Neuronal stem cell (in vitro differentiated cells): ENCODE results near the gene FGF3.
A peak's percentile ranks its signal among the peaks of the same experiment; 100 is the strongest.

Experiments
- DNase-seq: peaks from one replicate; pipeline ENCODE4 v3.0.0-alpha.2; 2013; ENCODE audit warnings: low spot score
- H2AFZ ChIP-seq: one replicate; pipeline ENCODE4 v1.6.1; 2013; ENCODE audit warnings: mild to moderate bottlenecking, low read length, inconsistent platforms
- H2AK5ac ChIP-seq: 2 replicates; pipeline ENCODE4 v1.6.1; 2013; ENCODE audit warnings: low read depth, mild to moderate bottlenecking, inconsistent platforms, low read length, moderate library complexity, mixed read lengths
- H2BK120ac ChIP-seq: 2 replicates; pipeline ENCODE4 v1.6.1; 2013; ENCODE audit warnings: low read depth, mild to moderate bottlenecking, inconsistent platforms, low read length, moderate library complexity, mixed read lengths
- H2BK12ac ChIP-seq: one replicate; pipeline ENCODE4 v1.6.1; 2013; ENCODE audit warnings: low read length, inconsistent platforms
- H2BK15ac ChIP-seq: 2 replicates; pipeline ENCODE4 v1.6.1; 2013; ENCODE audit warnings: mild to moderate bottlenecking, low read length, inconsistent platforms, mixed read lengths
- H2BK5ac ChIP-seq: one replicate; pipeline ENCODE4 v1.6.1; 2013; ENCODE audit warnings: inconsistent platforms, mild to moderate bottlenecking, low read length, moderate library complexity
- H3K14ac ChIP-seq: one replicate; pipeline ENCODE4 v1.6.1; 2013; ENCODE audit warnings: low read length, inconsistent platforms
- H3K18ac ChIP-seq: 2 replicates; pipeline ENCODE4 v1.6.1; 2013; ENCODE audit warnings: low read length, inconsistent platforms
- H3K23ac ChIP-seq: 2 replicates; pipeline ENCODE4 v1.6.1; 2013; ENCODE audit warnings: low read depth, mild to moderate bottlenecking, mixed read lengths, low read length, inconsistent platforms; ENCODE audit not compliant: poor library complexity
- H3K27ac ChIP-seq: replicated peaks from 3 replicates; pipeline ENCODE4 v1.5.1; 2013; ENCODE audit warnings: low read length, inconsistent platforms
- H3K27me3 ChIP-seq, 3 experiments: 2 replicates each; pipeline ENCODE4 v1.6.1; 2013; ENCODE audit warnings: low read length in 3 of 3, mild to moderate bottlenecking in 2 of 3, inconsistent platforms in 1 of 3, low read depth in 1 of 3, mixed read lengths in 1 of 3, moderate library complexity in 1 of 3; ENCODE audit not compliant: control insufficient read depth in 3 of 3, insufficient read depth in 3 of 3
- H3K36me3 ChIP-seq, 2 donors: replicated peaks in 1 of 2; 2 replicates each; pipeline ENCODE4 v1.6.1; 2013; ENCODE audit warnings: low read length in 2 of 2; ENCODE audit not compliant: control insufficient read depth in 2 of 2, insufficient read depth in 2 of 2
- H3K4ac ChIP-seq: 2 replicates; pipeline ENCODE4 v1.6.1; 2013; ENCODE audit warnings: inconsistent platforms, mild to moderate bottlenecking, low read length, moderate library complexity
- H3K4me1 ChIP-seq, 2 donors: 1 replicate in 1 of 2; 2 replicates in 1 of 2; pipeline ENCODE4 v1.6.1; 2013; ENCODE audit warnings: low read length in 2 of 2, low read depth in 1 of 2; ENCODE audit not compliant: control insufficient read depth in 2 of 2, insufficient read depth in 1 of 2
- H3K4me2 ChIP-seq: one replicate; pipeline ENCODE4 v1.6.1; 2013; ENCODE audit warnings: mild to moderate bottlenecking, low read length, inconsistent platforms; ENCODE audit not compliant: insufficient read depth, poor library complexity, severe bottlenecking
- H3K4me3 ChIP-seq, 2 donors: 2 replicates each; pipeline ENCODE4 v1.5.1; 2013; ENCODE audit warnings: low read length in 2 of 2, mild to moderate bottlenecking in 2 of 2, inconsistent platforms in 1 of 2, moderate library complexity in 1 of 2
- H3K79me1 ChIP-seq: one replicate; pipeline ENCODE4 v1.6.1; 2013; ENCODE audit warnings: low read depth, mild to moderate bottlenecking, inconsistent platforms, low read length, moderate library complexity
- H3K9ac ChIP-seq: one replicate; pipeline ENCODE4 v1.6.1; 2013; ENCODE audit warnings: mild to moderate bottlenecking, low read depth, low read length, inconsistent platforms; ENCODE audit not compliant: poor library complexity
- H3K9me3 ChIP-seq, 2 donors: replicated peaks in 1 of 2; 2 replicates each; pipeline versions ENCODE3 to v1.6.1; 2013; ENCODE audit warnings: low read length in 2 of 2, mild to moderate bottlenecking in 2 of 2, inconsistent platforms in 1 of 2, low read depth in 1 of 2, mixed read lengths in 1 of 2, moderate library complexity in 1 of 2; ENCODE audit not compliant: control insufficient read depth in 2 of 2, insufficient read depth in 1 of 2
- H4K8ac ChIP-seq: one replicate; pipeline ENCODE4 v1.6.1; 2013; ENCODE audit warnings: low read depth, mild to moderate bottlenecking, inconsistent platforms, low read length, moderate library complexity
- H4K91ac ChIP-seq: one replicate; pipeline ENCODE4 v1.6.1; 2013; ENCODE audit warnings: low read length, low read depth, mild to moderate bottlenecking, inconsistent platforms; ENCODE audit not compliant: poor library complexity
- WGBS, 2 donors: extraction: QIAGEN DNeasy Blood & Tissue Kit; methylation state at CpG; one replicate each; pipeline ENCODE4 v1.1.7; 2013; ENCODE audit warnings: missing lambda C conversion rate in 2 of 2, mixed read lengths in 1 of 2; ENCODE audit not compliant: insufficient read length in 2 of 2, insufficient replicate concordance in 1 of 2; ENCODE audit errors: extremely low coverage in 2 of 2; 5-methylcytosine and 5-hydroxymethylcytosine counted together

FGF3 gene

GRCh38 chr11:69828971-69829344, 9.7 kb upstream of the FGF3 start:
- Histone ChIP-seq H3K9ac (no peak overlapping the region), H2BK5ac (peak overlapping the region; percentile 80), H3K27me3 (peaks cover 0 to 35% (median 2%) of the 10 kb centered on the region in 3 experiments), H3K4me2 (peak overlapping the region; percentile 19), H3K4me3 (no peak overlapping the region), H4K91ac (peak overlapping the region; percentile 5), H3K79me1 (no peaks in the 10 kb centered on the region), H3K27ac (peak overlapping the region; percentile 85), H2AK5ac (peak overlapping the region; percentile 58), H3K4me1 (peaks cover 5 to 24% of the 10 kb centered on the region in 2 donors), H3K4ac (peak overlapping the region; percentile 68), H3K9me3 (peaks cover 2 to 7% of the 10 kb centered on the region in 2 donors), H3K23ac (no peak overlapping the region), H3K18ac (peak overlapping the region; percentile 86), H3K14ac (peak overlapping the region; percentile 1), H2BK120ac (peak overlapping the region; percentile 32), H4K8ac (no peak overlapping the region), H2BK15ac (peak overlapping the region; percentile 75), H2BK12ac (peak overlapping the region; percentile 33), H3K36me3 (no peaks in the 10 kb centered on the region), H2AFZ (no peak overlapping the region)
- no peak for DNase-seq
- WGBS, 2 donors, result no CpG with 5 or more reads among the region's 6 CpGs

- DNase-seq, result peak; percentile 70
- H3K18ac ChIP-seq, result peak overlapping the region; percentile 86
- peak overlapping the region; percentile 32 for H2BK120ac ChIP-seq
- peak overlapping the region; percentile 33 for H2BK12ac ChIP-seq
- peak overlapping the region; percentile 80 for H2BK5ac ChIP-seq
- no CpG with 5 or more reads among the region's 12 CpGs for WGBS, 2 donors
- H4K91ac ChIP-seq, result peak overlapping the region; percentile 5
- peaks cover 5 to 26% of the 10 kb centered on the region in 2 donors for H3K4me1 ChIP-seq
- H3K9ac ChIP-seq, result no peak overlapping the region
- H3K79me1 ChIP-seq, result no peaks in the 10 kb centered on the region
- H2AK5ac ChIP-seq, result peak overlapping the region; percentile 58
- H2AFZ ChIP-seq, result no peak overlapping the region
- no peak overlapping the region for H3K23ac ChIP-seq
- peak overlapping the region; percentile 19 for H3K4me2 ChIP-seq
- H3K4me3 ChIP-seq, result no peak overlapping the region
- H3K9me3 ChIP-seq, result peaks cover 2 to 7% of the 10 kb centered on the region in 2 donors
- peak overlapping the region; percentile 75 for H2BK15ac ChIP-seq
- H3K27me3 ChIP-seq, result peaks cover 0 to 41% (median 2%) of the 10 kb centered on the region in 3 experiments
- H3K27ac ChIP-seq, result peak overlapping the region; percentile 85
- no peak overlapping the region for H4K8ac ChIP-seq
- H3K14ac ChIP-seq, result peak overlapping the region; percentile 1
- H3K4ac ChIP-seq, result no peak overlapping the region
- H3K36me3 ChIP-seq, result no peaks in the 10 kb centered on the region
These were observed 9.2 kb upstream of the FGF3 start for GRCh38 chr11:69828276-69828970.

GRCh38 chr11:69826773-69827172, 7.6 kb upstream of the FGF3 start:
- Histone ChIP-seq H3K27me3 (peaks cover 0 to 50% (median 6%) of the 10 kb centered on the region in 3 experiments), H3K23ac (no peak overlapping the region)
- WGBS, 2 donors, result no CpG with 5 or more reads among the region's 10 CpGs

GRCh38 chr11:69825941-69826340, 6.7 kb upstream of the FGF3 start:
- H3K4me1 ChIP-seq, result peaks cover 0 to 21% of the 10 kb centered on the region in 2 donors
- H3K36me3 ChIP-seq, result no peaks in the 10 kb centered on the region
- H3K4ac ChIP-seq, result no peak overlapping the region
- peaks cover 0 to 58% (median 12%) of the 10 kb centered on the region in 3 experiments for H3K27me3 ChIP-seq
- H2BK12ac ChIP-seq, result no peak overlapping the region
- no peak overlapping the region for H2AFZ ChIP-seq
- peak overlapping the region; percentile 12 for H2BK5ac ChIP-seq
- no peak overlapping the region for H3K23ac ChIP-seq
- no CpG with 5 or more reads among the region's 8 CpGs for WGBS, 2 donors
- no peak overlapping the region for H3K9ac ChIP-seq
- peaks cover 2 to 7% of the 10 kb centered on the region in 2 donors for H3K9me3 ChIP-seq
- H2AK5ac ChIP-seq, result peak overlapping the region; percentile 87
- H3K4me3 ChIP-seq, result no peak overlapping the region
- H3K79me1 ChIP-seq, result no peaks in the 10 kb centered on the region
- no peak overlapping the region for H4K8ac ChIP-seq
- no peak overlapping the region for H3K14ac ChIP-seq
- no peak for DNase-seq
- H2BK120ac ChIP-seq, result no peak overlapping the region
- H3K27ac ChIP-seq, result no peak overlapping the region
- H3K4me2 ChIP-seq, result no peak overlapping the region
- no peak overlapping the region for H4K91ac ChIP-seq
- H3K18ac ChIP-seq, result peak overlapping the region; percentile 50
- peak overlapping the region; percentile 88 for H2BK15ac ChIP-seq

More at GRCh38 chr11:69826773-69827172, 7.6 kb upstream of the FGF3 start:
- no peak overlapping the region for H3K14ac ChIP-seq
- no peak overlapping the region for H2BK120ac ChIP-seq
- H4K8ac ChIP-seq, result no peak overlapping the region
- H3K18ac ChIP-seq, result no peak overlapping the region
- no peak overlapping the region for H3K4ac ChIP-seq
- H3K9ac ChIP-seq, result no peak overlapping the region
- H4K91ac ChIP-seq, result no peak overlapping the region
- no peak for DNase-seq
- peaks cover 2 to 7% of the 10 kb centered on the region in 2 donors for H3K9me3 ChIP-seq
- H2BK15ac ChIP-seq, result no peak overlapping the region
- peaks cover 0 to 21% of the 10 kb centered on the region in 2 donors for H3K4me1 ChIP-seq
- no peak overlapping the region for H3K27ac ChIP-seq
- no peak overlapping the region for H3K4me2 ChIP-seq
- no peaks in the 10 kb centered on the region for H3K36me3 ChIP-seq
- H3K4me3 ChIP-seq, result no peak overlapping the region
- no peak overlapping the region for H2BK12ac ChIP-seq
- no peaks in the 10 kb centered on the region for H3K79me1 ChIP-seq
- H2AFZ ChIP-seq, result no peak overlapping the region
- H2AK5ac ChIP-seq, result no peak overlapping the region
- H2BK5ac ChIP-seq, result no peak overlapping the region
